Astrocyte of the spinal cord (primary cell): Measurements from ENCODE around the gene CLGN.

ENCODE experiments used
- DNase-seq: peaks from one replicate; pipeline ENCODE4 v3.0.0; 2011; ENCODE audit warnings: low read depth, low spot score
- H3K4me3 ChIP-seq: 2 replicates; pipeline ENCODE4 v1.5.1; 2011; ENCODE audit warnings: low read depth, mild to moderate bottlenecking, low read length, moderate library complexity
- CTCF ChIP-seq: IDR thresholded peaks from 2 replicates; pipeline ENCODE4 v1.5.1; 2012; ENCODE audit warnings: low read depth, mild to moderate bottlenecking, low read length, inconsistent platforms
- in situ Hi-C: cut with HindIII; loops from 2 replicates; pipeline ENCODE4 v1.10.0; 2017; ENCODE audit warnings: low sequenced_read_pairs

Gene CLGN

GRCh38 chr4:140363558-140363957, 63.9 kb downstream of the CLGN start:
- TF ChIP-seq CTCF: no peak
- DNase-seq: no peak
- no peak overlapping the region for H3K4me3 ChIP-seq
- in situ Hi-C loops: no loop called here

GRCh38 chr4:140363051-140363450, 64.4 kb downstream of the CLGN start:
- TF ChIP-seq CTCF: no peak
- no peak overlapping the region for H3K4me3 ChIP-seq
- no peak for DNase-seq
- in situ Hi-C loops: no loop called here

- DNase-seq: no peak
- no peak for TF ChIP-seq CTCF
- no peak overlapping the region for H3K4me3 ChIP-seq
- in situ Hi-C loops: no loop called here
Observed at GRCh38 chr4:140361099-140361498, 66.3 kb downstream of the CLGN start.

- in situ Hi-C loops: no loop called here
- TF ChIP-seq CTCF: peak; percentile 83
- H3K4me3 ChIP-seq: no peak overlapping the region
- peak; percentile 83 for DNase-seq
Observed at GRCh38 chr4:140359562-140360427, 67.7 kb downstream of the CLGN start.

- in situ Hi-C loops: no loop called here
- no peak for DNase-seq
- no peak overlapping the region for H3K4me3 ChIP-seq
- no peak for TF ChIP-seq CTCF
Observed at GRCh38 chr4:140358281-140358680, 69.2 kb downstream of the CLGN start.

GRCh38 chr4:140357868-140358267, 69.6 kb downstream of the CLGN start:
- in situ Hi-C loops: no loop called here

More at GRCh38 chr4:140357868-140358267, 69.6 kb downstream of the CLGN start:
- DNase-seq: no peak
- no peak for TF ChIP-seq CTCF
- no peak overlapping the region for H3K4me3 ChIP-seq
